ENCODE data around the gene EEF1AKMT4. TPM values are rescaled to one million over a fixed set of nuclear protein-coding genes. Genes with fewer than 3 reads are reported as not detected.
A peak's percentile ranks its signal among the peaks of the same experiment; 100 is the strongest.

The EEF1AKMT4 gene
- polyA plus RNA-seq, 2 of the 4 experiments (the other 2 are of a cell fraction) = 9.8 to 12.7 TPM

- H3K27ac ChIP-seq = no peak overlapping the region
- no peaks in the 10 kb centered on the region for H3K9me3 ChIP-seq
- TF ChIP-seq HOXB5 (CRISPR knock-in tag; IDR thresholded peaks at IDR 0.05) (no peak), POLR2A (IDR thresholded peaks at IDR 0.05; ENCODE audit: low read length) (no peak), HOXA7 (CRISPR knock-in tag; IDR thresholded peaks at IDR 0.05) (no peak), KDM1A (IDR thresholded peaks at IDR 0.05; ENCODE audit: low read depth) (no peak), EHF (CRISPR knock-in tag; IDR thresholded peaks at IDR 0.05) (no peak), TP53 (CRISPR knock-in tag; IDR thresholded peaks at IDR 0.05) (no peak), MAFK (IDR thresholded peaks at IDR 0.05; ENCODE audit: partially characterized antibody) (no peak), RNF2 (IDR thresholded peaks at IDR 0.05; ENCODE audit: borderline replicate concordance, low read depth) (no peak), PHF8 (IDR thresholded peaks at IDR 0.05; ENCODE audit: borderline replicate concordance, low read depth) (no peak), ATOH8 (CRISPR knock-in tag; IDR thresholded peaks at IDR 0.05; ENCODE audit: low read depth) (no peak), MYC (IDR thresholded peaks at IDR 0.05; ENCODE audit: borderline replicate concordance, low read length) (no peak), CHD2 (IDR thresholded peaks at IDR 0.05; ENCODE audit: low read length, partially characterized antibody) (no peak), TFCP2L1 (CRISPR knock-in tag; IDR thresholded peaks at IDR 0.05) (no peak), EHMT2 (IDR thresholded peaks at IDR 0.05; ENCODE audit: low read depth) (no peak)
- TF ChIP-seq, protein P1, sequence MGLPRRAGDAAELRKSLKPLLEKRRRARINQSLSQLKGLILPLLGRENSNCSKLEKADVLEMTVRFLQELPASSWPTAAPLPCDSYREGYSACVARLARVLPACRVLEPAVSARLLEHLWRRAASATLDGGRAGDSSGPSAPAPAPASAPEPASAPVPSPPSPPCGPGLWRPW (IDR thresholded peaks at IDR 0.05) = no peak
- H3K4me1 ChIP-seq = peaks cover 13% of the 10 kb centered on the region; the same call in 1 of the 3 replicates
- no peak overlapping the region for H3K4me2 ChIP-seq
- ChIA-PET CTCF (interaction anchor here (0.6 to 5.5 kb wide), 3 partner anchors 9 to 189 kb away, joined by 3 to 27 read pairs (median 3); partner anchors contain the start of gene EEF1AKMT4), POLR2A (no interaction called here)
- DNase-seq (ENCODE audit: low read depth in 1 of 2, low spot score in 1 of 2) (no peak), ATAC-seq (no peak), FAIRE-seq (no peak)
- no peak overlapping the region for H3K4me3 ChIP-seq
- WGBS (ENCODE audit: missing lambda C conversion rate) = 94% methylated on average over 3 of the region's 5 CpGs
These were observed 9.5 kb downstream of the EEF1AKMT4 start for GRCh38 chr3:184258926-184259325.

DNA sequence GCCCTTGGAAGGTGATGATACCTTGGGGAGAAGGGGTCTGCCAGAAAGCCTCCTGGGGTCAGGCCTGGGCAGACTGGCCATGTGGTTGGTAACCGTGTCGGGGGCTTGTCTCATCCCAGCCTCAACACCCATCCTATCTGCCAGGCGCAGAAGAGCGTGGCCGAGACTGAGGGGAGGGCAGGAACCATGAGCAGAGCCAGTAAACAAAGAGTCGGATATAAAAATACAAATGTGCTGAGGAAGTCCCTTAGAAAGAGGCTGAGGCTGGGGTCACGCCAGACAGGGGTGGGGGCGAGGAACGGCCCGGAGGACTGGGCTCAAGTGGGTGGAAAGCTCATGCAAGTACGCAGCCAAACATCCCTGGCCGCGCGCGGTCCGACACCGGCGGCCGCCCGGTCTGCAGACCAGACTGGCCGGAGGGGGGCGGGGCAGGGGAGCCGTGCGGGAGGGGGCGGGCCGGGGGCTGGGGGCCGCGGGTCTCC lies 10.0 kb downstream of the EEF1AKMT4 start:
- CTCF ChIA-PET = interaction anchor here (1.1 to 5.5 kb wide), 3 partner anchors 10 to 115 kb away, joined by 3 to 27 read pairs (median 3); partner anchors contain the start of gene EEF1AKMT4
- WGBS (ENCODE audit: missing lambda C conversion rate) = 62% methylated on average over 13 of the region's 28 CpGs
- POLR2A ChIA-PET = no interaction called here
- Histone ChIP-seq H3K4me2 (peak overlapping the region; percentile 99), H3K27ac (no peak overlapping the region), H3K4me3 (no peak overlapping the region), H3K9me3 (no peaks in the 10 kb centered on the region), H3K4me1 (peaks cover 13% of the 10 kb centered on the region; the same call in 1 of the 3 replicates)
- TF ChIP-seq EHF (CRISPR knock-in tag; IDR thresholded peaks at IDR 0.05) (no peak), ZSCAN20 (CRISPR knock-in tag; IDR thresholded peaks at IDR 0.05) (no peak), NFE2L2 (conservative IDR thresholded peaks at IDR 0.05; ENCODE audit: low read length) (no peak), EHMT2 (IDR thresholded peaks at IDR 0.05; ENCODE audit: low read depth) (no peak), FOSL2 (IDR thresholded peaks at IDR 0.05) (no peak), FOSL2 (CRISPR knock-in tag; IDR thresholded peaks at IDR 0.05) (no peak), ZFP36 (IDR thresholded peaks at IDR 0.05; ENCODE audit: borderline replicate concordance, partially characterized antibody) (no peak), RNF2 (IDR thresholded peaks at IDR 0.05; ENCODE audit: borderline replicate concordance, low read depth) (no peak), ZNF302 (CRISPR knock-in tag; IDR thresholded peaks at IDR 0.05) (no peak), KDM1A (IDR thresholded peaks at IDR 0.05; ENCODE audit: low read depth) (no peak), SMC3 (IDR thresholded peaks at IDR 0.05) (no peak), ZC3H11A (IDR thresholded peaks at IDR 0.05) (no peak), ESRRA (IDR thresholded peaks at IDR 0.05; ENCODE audit: borderline replicate concordance, low read length) (no peak), BHLHE40 (IDR thresholded peaks at IDR 0.05; ENCODE audit: low read depth, low read length) (no peak)
- TF ChIP-seq, protein P2, sequence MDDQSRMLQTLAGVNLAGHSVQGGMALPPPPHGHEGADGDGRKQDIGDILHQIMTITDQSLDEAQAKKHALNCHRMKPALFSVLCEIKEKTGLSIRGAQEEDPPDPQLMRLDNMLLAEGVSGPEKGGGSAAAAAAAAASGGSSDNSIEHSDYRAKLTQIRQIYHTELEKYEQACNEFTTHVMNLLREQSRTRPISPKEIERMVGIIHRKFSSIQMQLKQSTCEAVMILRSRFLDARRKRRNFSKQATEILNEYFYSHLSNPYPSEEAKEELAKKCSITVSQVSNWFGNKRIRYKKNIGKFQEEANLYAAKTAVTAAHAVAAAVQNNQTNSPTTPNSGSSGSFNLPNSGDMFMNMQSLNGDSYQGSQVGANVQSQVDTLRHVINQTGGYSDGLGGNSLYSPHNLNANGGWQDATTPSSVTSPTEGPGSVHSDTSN (IDR thresholded peaks at IDR 0.05) = no peak
- ATAC-seq = 0 out of 6 replicates have a peak, but pooled peaks of 1 of the 2 experiments have one; percentile 1
- DNase-seq (ENCODE audit: low read depth in 1 of 2, low spot score in 1 of 2) = no peak
- FAIRE-seq = no peak
